Measurements from ENCODE around the gene ZBTB20.

Gene ZBTB20

DNA sequence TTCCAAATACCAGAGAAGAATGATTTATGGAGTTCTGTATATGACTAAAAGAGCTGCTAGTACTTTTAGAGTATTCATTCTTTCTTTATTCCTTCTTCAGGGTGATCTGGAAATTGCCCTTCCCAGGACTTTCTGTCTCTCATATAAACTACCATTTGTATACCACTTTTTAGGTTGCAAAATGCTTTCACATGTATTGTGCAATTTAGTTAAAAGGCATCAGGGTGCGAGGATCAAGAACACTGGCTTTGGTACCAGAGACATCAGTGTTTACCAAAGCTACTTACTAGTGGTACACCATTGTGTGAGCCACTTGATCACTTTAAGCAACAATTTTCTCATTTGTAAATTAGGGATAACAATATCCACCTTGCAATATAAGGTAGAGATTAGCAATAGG, 601.9 kb downstream of the ZBTB20 start:
- TF ChIP-seq CTCF (IDR thresholded peaks at IDR 0.05; ENCODE audit: extremely low read depth, missing control alignments) = no peak
- no peak for DNase-seq (ENCODE audit: low spot score)

- TF ChIP-seq CTCF (IDR thresholded peaks at IDR 0.05; ENCODE audit: extremely low read depth, missing control alignments) = no peak
- DNase-seq (ENCODE audit: low spot score) = no peak
Measured at GRCh38 chr3:114542359-114542758, 604.7 kb downstream of the ZBTB20 start.

DNA sequence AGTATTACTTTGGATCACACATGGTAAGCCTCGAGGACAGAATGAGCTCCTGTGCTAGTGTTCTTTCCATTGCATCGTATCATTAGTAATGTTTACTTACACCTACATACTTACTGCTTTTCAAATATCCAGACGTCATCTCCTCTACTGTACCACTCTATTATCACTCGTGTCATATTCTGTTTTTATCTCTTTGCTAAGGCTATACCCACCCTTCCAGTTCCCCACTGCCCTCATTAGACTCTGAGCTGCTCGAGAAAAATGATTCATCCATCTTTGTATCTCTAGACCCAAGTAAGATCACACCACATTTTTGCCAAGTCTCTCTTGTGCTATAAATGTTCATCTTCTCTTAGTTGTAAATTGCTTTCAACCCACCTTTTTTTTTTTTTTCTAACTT, 607.6 kb downstream of the ZBTB20 start:
- no peak for TF ChIP-seq CTCF (IDR thresholded peaks at IDR 0.05; ENCODE audit: extremely low read depth, missing control alignments)
- DNase-seq (ENCODE audit: low spot score) = no peak

GRCh38 chr3:114538211-114538610, 608.9 kb downstream of the ZBTB20 start:
- no peak for TF ChIP-seq CTCF (IDR thresholded peaks at IDR 0.05; ENCODE audit: extremely low read depth, missing control alignments)
- no peak for DNase-seq (ENCODE audit: low spot score)

DNA sequence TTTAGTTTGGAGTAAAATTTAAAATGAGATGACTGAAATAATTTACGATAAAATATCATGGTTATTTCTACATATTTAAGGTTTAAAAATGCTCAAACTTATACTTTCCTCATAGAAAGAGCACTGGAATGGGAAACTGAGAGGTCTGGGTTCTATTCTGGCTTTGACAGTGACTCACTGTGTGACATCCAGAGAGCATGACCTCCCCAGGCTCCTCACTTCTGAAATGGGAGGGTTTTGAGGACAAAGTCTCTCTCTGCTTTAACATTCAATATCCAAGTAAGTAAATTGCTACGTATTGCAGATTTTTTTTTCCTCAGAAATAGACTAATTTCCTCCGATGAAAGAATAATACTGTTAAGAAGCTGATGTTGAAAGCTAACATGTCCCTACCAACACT, 618.6 kb downstream of the ZBTB20 start:
- no peak for TF ChIP-seq CTCF (IDR thresholded peaks at IDR 0.05; ENCODE audit: extremely low read depth, missing control alignments)
- DNase-seq (ENCODE audit: low spot score) = no peak

DNA sequence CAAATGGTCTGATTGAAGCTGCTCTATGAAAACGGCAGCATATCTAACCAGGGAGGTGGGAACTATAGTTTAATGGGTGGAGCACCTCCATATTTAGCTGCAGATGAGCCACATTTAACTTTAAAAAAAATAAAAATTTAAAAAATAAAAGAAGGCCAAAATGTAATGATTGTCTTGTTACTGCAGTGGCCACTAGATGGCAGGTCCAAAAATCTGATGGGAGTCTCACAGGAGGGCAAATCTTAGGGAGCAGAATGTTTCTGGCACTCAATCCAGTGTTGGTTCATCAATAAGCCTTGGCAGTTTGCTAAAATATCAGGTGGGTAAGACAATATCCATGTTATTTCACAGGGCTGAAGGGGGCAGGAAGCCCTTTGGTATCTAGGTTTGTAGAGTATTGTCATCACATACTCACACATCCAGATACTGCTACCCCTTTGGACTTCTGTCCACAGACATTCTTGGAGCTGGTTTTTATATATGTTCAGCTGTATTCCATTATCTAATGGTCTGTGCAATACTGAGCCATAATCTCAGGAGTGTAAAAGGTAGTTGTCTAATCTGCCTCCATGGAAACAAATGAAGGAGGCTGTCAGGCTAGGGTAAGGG, 619.9 kb downstream of the ZBTB20 start:
- TF ChIP-seq CTCF (IDR thresholded peaks at IDR 0.05; ENCODE audit: extremely low read depth, missing control alignments) = peak; percentile 34
- peak; percentile 6 for DNase-seq (ENCODE audit: low spot score)

DNA sequence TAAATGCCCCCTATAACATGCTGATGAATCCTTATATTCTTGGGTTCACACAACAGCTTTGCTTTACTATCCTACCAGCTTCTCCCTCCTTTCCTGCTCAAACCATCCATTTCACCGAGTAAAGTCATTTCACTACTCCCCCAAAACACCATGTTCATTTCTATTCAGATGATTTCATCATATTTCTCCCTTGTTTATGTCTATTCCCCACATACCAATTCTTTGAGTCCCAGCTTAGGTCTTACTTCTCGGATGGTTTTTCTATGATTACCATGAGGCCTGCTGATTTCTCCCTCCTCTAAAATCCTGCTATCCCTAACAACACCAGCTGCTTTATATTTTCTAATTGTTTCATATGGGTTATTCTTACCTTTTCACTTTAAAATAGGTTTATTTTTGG, 621.8 kb downstream of the ZBTB20 start:
- DNase-seq (ENCODE audit: low spot score) = no peak
- no peak for TF ChIP-seq CTCF (IDR thresholded peaks at IDR 0.05; ENCODE audit: extremely low read depth, missing control alignments)

Data from GM20000 (cell line).